GM21737 (cell line): Measurements from ENCODE around the gene IMMP2L.

Experiments used
- ATAC-seq: cut with Tn5 transposase; IDR thresholded peaks from one replicate; pipeline ENCODE4 v1.9.1; 2021; ENCODE audit warnings: mild to moderate bottlenecking, moderate library complexity; ENCODE audit not compliant: unreplicated experiment

The IMMP2L gene

GRCh38 chr7:111407258-111407657 lies 155.0 kb downstream of the IMMP2L start:
- no peak for ATAC-seq

GRCh38 chr7:111405621-111406020 lies 156.7 kb downstream of the IMMP2L start:
- ATAC-seq = no peak

GRCh38 chr7:111401516-111401915 lies 160.8 kb downstream of the IMMP2L start:
- no peak for ATAC-seq

GRCh38 chr7:111400088-111400487 lies 162.2 kb downstream of the IMMP2L start:
- ATAC-seq = no peak

- no peak for ATAC-seq
Measured at GRCh38 chr7:111394891-111395290, 167.4 kb downstream of the IMMP2L start.

- ATAC-seq = no peak
Measured at GRCh38 chr7:111393011-111393754, 169.1 kb downstream of the IMMP2L start.

- no peak for ATAC-seq
Measured at GRCh38 chr7:111392294-111392693, 170.0 kb downstream of the IMMP2L start.

- no peak for ATAC-seq
Measured at GRCh38 chr7:111390000-111390399, 172.3 kb downstream of the IMMP2L start.

GRCh38 chr7:111388912-111389311 lies 173.4 kb downstream of the IMMP2L start:
- peak; percentile 59 for ATAC-seq

GRCh38 chr7:111388016-111388415 lies 174.3 kb downstream of the IMMP2L start:
- ATAC-seq = no peak

GRCh38 chr7:111384065-111384891 lies 178.0 kb downstream of the IMMP2L start:
- no peak for ATAC-seq

GRCh38 chr7:111383133-111383532 lies 179.2 kb downstream of the IMMP2L start:
- ATAC-seq = no peak

- ATAC-seq = no peak
Measured at GRCh38 chr7:111381590-111381989, 180.7 kb downstream of the IMMP2L start.

GRCh38 chr7:111380945-111381344 lies 181.3 kb downstream of the IMMP2L start:
- no peak for ATAC-seq

GRCh38 chr7:111374027-111374426 lies 188.3 kb downstream of the IMMP2L start:
- no peak for ATAC-seq

- no peak for ATAC-seq
Measured at GRCh38 chr7:111371437-111371836, 190.9 kb downstream of the IMMP2L start.

GRCh38 chr7:111370002-111370401 lies 192.3 kb downstream of the IMMP2L start:
- no peak for ATAC-seq

- ATAC-seq = no peak
Measured at GRCh38 chr7:111368381-111369065, 193.8 kb downstream of the IMMP2L start.

- ATAC-seq = no peak
Measured at GRCh38 chr7:111364413-111364812, 197.9 kb downstream of the IMMP2L start.

GRCh38 chr7:111363099-111363498 lies 199.2 kb downstream of the IMMP2L start:
- ATAC-seq = no peak

- no peak for ATAC-seq
Measured at GRCh38 chr7:111362506-111363054, 199.7 kb downstream of the IMMP2L start.
